ENCODE results near the gene COX19. TPM values are rescaled to one million over a fixed set of nuclear protein-coding genes. Genes with fewer than 3 reads are reported as not detected.

The COX19 gene
- total and polyA plus RNA-seq, 2 of the 13 experiments (the other 11 are each of a cell fraction or from before 2014, with no cell fraction given): 11.5 to 21.7 TPM

GRCh38 chr7:932651-932975 lies 42.7 kb downstream of the COX19 start:
- intact Hi-C loops (cut with micrococcal nuclease; ENCODE audit: unreplicated experiment): no loop called here
- no peak overlapping the region for H3K27ac ChIP-seq (ENCODE audit: extremely low read length, insufficient read depth, low read length)
- no peak for DNase-seq (ENCODE audit: low spot score)
- WGBS (ENCODE audit: low lambda C conversion rate): 97% methylated on average over 10 of the region's 11 CpGs
- no TSS peak for BruUV-seq (replicated peaks)
- H4K20me1 ChIP-seq (ENCODE audit: insufficient read depth, low read length): no peaks in the 10 kb centered on the region
- in situ Hi-C loops (cut with HindIII; ENCODE audit: extremely low pct_ligation_motif_present, low pct_unique_long_range_greater_than_20kb): no loop called here
- no peaks in the 10 kb centered on the region for H3K79me2 ChIP-seq (ENCODE audit: insufficient read depth, low read length)
- no peak for FAIRE-seq
- TF ChIP-seq ZNF644 (CRISPR knock-in tag; IDR thresholded peaks at IDR 0.05; ENCODE audit: low read depth) (no peak), ZNF639 (CRISPR knock-in tag; conservative IDR thresholded peaks at IDR 0.05) (no peak), TBL1XR1 (IDR thresholded peaks at IDR 0.05; ENCODE audit: borderline replicate concordance, low read length, partially characterized antibody) (no peak), AKAP8 (CRISPR knock-in tag; IDR thresholded peaks at IDR 0.05) (no peak), FLYWCH1 (CRISPR knock-in tag; IDR thresholded peaks at IDR 0.05) (no peak), UBTF (CRISPR knock-in tag; IDR thresholded peaks at IDR 0.05) (no peak), ZBTB8A (CRISPR knock-in tag; IDR thresholded peaks at IDR 0.05; ENCODE audit: borderline replicate concordance, low read depth) (no peak), LBX2 (CRISPR knock-in tag; IDR thresholded peaks at IDR 0.05; ENCODE audit: borderline replicate concordance) (no peak)
- no peaks in the 10 kb centered on the region for H3K27me3 ChIP-seq (ENCODE audit: control insufficient read depth in 1 of 2, insufficient read depth in 2 of 2, low read length in 2 of 2)
- no peak overlapping the region for H3K4me3 ChIP-seq (replicated peaks in 1 of 3; ENCODE audit: insufficient read depth in 1 of 3, low read depth in 2 of 3, low read length in 3 of 3)
- no peak overlapping the region for H3K9ac ChIP-seq (ENCODE audit: insufficient read depth, low read depth, low read length)
- no peak overlapping the region for H3K4me2 ChIP-seq (ENCODE audit: low read depth, low read length)
- no peaks in the 10 kb centered on the region for H3K9me3 ChIP-seq (ENCODE audit: low read length)
- ATAC-seq: no peak
- no peak overlapping the region for H2AFZ ChIP-seq (ENCODE audit: low read length)
- no peaks in the 10 kb centered on the region for H3K36me3 ChIP-seq (replicated peaks in 1 of 2; ENCODE audit: control insufficient read depth in 1 of 2, insufficient read depth in 2 of 2, low read length in 2 of 2)
- POLR2A ChIA-PET: no interaction called here
- CTCF ChIA-PET (ENCODE audit: low intra/inter-chr PET ratio, low total read pairs): no interaction called here
- peaks cover 47% of the 10 kb centered on the region for H3K4me1 ChIP-seq (ENCODE audit: insufficient read depth, low read length)
